ENCODE measurements around the gene ZRANB3.

DNA sequence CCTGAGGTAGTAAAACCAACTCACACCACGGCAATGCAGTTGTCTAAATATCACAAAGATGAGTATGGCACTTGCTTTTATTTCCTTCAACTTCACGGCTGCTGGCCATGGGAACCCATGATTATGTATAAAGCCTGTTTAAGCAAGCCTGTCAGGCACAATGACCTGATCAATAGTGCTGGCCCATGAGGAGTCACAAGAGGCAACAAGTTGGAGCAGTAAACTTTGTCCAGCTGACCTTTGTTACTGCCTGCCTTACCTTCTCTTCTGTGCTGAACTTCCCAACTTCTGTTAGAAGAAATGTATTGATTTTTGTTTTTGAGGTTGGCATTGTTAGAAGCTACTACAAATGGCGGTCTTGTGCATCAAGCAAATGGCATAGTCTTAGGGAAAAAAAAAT, 327.1 kb downstream of the ZRANB3 start:
- TF ChIP-seq POLR2AphosphoS5 (IDR thresholded peaks at IDR 0.05; ENCODE audit: low read depth, low read length) (no peak), SIN3A (IDR thresholded peaks at IDR 0.05; ENCODE audit: borderline replicate concordance, insufficient read depth, low read length) (no peak), FOXP2 (optimal IDR thresholded peaks at IDR 0.05; ENCODE audit: borderline replicate concordance, extremely low read depth, extremely low read length, insufficient read depth) (no peak), TAF1 (IDR thresholded peaks at IDR 0.05; ENCODE audit: borderline replicate concordance, insufficient read depth, low read length) (no peak)
- TF ChIP-seq, protein P1, sequence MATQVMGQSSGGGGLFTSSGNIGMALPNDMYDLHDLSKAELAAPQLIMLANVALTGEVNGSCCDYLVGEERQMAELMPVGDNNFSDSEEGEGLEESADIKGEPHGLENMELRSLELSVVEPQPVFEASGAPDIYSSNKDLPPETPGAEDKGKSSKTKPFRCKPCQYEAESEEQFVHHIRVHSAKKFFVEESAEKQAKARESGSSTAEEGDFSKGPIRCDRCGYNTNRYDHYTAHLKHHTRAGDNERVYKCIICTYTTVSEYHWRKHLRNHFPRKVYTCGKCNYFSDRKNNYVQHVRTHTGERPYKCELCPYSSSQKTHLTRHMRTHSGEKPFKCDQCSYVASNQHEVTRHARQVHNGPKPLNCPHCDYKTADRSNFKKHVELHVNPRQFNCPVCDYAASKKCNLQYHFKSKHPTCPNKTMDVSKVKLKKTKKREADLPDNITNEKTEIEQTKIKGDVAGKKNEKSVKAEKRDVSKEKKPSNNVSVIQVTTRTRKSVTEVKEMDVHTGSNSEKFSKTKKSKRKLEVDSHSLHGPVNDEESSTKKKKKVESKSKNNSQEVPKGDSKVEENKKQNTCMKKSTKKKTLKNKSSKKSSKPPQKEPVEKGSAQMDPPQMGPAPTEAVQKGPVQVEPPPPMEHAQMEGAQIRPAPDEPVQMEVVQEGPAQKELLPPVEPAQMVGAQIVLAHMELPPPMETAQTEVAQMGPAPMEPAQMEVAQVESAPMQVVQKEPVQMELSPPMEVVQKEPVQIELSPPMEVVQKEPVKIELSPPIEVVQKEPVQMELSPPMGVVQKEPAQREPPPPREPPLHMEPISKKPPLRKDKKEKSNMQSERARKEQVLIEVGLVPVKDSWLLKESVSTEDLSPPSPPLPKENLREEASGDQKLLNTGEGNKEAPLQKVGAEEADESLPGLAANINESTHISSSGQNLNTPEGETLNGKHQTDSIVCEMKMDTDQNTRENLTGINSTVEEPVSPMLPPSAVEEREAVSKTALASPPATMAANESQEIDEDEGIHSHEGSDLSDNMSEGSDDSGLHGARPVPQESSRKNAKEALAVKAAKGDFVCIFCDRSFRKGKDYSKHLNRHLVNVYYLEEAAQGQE (IDR thresholded peaks at IDR 0.05; ENCODE audit: insufficient read depth in 1 of 2, low read depth in 2 of 2, low read length in 2 of 2) = no peak

Data from PFSK-1 (cell line).